ENCODE results near the gene KCNN1.

DNA sequence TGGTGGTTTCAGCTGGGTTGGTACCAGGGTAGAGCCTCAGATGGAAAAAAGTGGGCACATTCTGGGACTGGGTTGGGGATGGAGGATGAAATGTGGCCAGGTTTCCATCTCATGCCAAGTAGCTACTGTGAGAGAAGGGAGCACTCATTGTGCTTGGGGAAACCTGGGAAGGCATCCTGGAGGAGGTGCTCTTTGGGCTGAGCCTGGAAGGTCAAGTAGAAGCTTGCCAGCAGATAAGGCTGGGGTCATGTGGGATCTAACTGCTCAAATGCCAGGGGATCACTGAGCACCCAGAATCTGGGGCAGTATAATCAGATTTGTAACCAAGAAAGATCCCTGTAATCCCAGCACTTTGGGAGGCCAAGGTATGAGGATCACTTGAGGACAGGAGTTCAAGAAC, 9.0 kb upstream of the KCNN1 start:
- TF ChIP-seq, protein P1, sequence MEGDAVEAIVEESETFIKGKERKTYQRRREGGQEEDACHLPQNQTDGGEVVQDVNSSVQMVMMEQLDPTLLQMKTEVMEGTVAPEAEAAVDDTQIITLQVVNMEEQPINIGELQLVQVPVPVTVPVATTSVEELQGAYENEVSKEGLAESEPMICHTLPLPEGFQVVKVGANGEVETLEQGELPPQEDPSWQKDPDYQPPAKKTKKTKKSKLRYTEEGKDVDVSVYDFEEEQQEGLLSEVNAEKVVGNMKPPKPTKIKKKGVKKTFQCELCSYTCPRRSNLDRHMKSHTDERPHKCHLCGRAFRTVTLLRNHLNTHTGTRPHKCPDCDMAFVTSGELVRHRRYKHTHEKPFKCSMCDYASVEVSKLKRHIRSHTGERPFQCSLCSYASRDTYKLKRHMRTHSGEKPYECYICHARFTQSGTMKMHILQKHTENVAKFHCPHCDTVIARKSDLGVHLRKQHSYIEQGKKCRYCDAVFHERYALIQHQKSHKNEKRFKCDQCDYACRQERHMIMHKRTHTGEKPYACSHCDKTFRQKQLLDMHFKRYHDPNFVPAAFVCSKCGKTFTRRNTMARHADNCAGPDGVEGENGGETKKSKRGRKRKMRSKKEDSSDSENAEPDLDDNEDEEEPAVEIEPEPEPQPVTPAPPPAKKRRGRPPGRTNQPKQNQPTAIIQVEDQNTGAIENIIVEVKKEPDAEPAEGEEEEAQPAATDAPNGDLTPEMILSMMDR (IDR thresholded peaks at IDR 0.05 in 4 of 5, conservative IDR thresholded peaks at IDR 0.05 in 1 of 5) = no peak
- no peak for TF ChIP-seq POLR2A (IDR thresholded peaks at IDR 0.05)
